Measurements from ENCODE around the gene PSMC3.

PSMC3 gene

DNA sequence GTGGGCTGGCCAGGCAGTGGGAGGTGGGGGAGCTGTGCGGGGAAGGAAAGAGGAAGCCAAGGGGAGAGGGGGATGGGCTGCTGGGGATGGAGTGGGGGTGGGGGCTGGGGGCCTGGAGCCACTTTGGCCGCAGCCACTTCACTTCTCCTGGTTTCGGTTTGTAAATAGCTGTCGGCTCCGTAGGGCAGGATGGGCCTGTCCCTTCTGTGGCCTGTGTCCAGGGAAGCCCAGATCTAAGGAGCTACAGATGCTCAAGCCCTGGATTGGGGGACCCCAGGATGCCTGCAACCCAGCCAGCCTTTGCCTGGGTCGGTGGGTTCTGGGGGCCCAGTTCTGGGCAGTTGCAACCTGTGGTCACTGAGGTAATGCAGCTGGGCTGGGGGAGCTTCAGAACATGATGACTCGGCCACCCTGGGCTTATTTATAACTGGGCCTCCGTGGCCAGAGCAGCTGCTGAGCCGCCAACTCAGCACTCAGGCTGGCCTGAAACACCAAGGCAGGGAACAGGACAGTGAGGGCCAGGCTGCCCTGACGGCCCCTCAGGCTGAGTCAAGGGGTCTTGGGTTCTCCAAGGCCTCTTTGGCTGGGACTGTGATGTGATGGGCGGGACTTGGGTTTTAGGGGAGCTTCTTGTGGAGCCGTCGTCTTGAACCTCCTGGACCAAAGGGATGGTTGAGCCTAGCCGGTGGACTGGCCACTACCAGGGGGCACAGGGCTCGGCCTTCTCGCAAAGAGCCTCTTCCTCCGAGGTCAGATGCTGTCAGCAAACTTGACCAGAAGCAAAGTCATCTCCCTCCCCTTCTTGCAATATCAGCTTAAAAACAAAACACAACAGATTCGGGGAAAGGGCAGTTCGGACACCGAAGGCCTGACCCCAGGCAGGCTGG, 32.8 kb downstream of the PSMC3 start:
- no peak for DNase-seq

DNA sequence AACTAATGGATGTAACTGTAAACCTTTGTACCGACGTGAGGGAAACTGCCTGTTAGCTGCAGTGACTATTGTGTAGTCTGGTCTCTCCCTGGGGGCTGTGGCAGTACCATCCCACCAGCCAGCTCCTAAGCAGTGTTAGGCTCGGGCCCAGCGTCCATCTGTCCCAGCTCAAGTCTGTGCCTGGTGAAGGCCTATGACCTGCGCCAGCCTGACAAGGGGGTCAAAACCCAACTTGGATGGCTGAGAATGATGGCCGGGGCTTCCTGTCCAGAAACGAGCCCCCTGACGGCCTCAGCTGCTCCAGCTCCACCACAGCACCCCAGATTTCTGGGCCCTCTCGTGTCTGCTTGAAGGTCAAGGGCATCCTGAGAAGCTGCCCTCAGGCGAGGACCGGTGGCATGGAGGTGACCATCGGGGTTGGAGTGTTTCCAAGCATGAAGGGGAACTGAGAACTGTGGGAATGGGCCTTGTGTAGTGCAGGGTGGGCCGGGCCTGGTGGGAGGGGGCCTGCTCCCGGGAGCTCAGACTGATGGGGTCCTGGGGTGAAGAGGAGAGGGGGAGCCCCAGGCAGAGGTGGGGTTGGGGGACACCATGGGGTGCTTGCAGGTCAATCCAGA, 33.6 kb downstream of the PSMC3 start:
- no peak for DNase-seq

DNA sequence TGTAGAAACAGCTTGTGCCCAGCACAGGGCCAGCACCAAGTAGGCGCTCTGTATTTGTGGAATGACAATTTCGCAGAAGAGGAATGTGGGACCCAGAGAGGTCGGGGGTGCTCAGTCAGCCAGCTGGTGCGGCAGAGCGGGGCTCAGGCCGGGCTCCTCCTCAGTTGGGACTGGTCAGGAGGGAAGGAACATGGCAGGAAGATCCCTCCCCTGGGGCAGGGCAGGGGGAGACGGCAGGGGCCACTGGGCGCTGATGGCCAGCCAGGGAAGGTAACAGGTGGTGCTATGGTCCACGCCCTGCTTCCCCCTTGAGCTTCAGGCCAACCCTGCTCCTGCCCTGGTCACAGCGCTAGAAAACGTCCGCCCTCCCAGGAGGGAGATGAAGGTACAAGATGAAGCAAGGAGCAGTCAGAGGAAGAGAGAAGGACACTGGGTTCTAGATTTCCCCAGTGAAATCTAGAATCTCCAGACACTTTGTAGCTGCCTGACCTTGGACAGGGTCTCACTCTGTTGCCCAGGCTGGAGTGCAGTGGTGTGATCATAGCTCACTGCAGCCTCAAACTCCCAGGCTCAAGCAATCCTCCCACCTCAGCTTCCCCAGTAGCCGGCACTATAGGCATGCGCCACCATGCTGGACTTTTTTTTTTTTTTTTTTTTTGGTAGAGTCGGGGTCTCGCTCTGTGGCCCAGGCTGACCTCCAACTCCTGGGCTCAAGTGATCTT, 34.4 kb downstream of the PSMC3 start:
- no peak for DNase-seq

DNA sequence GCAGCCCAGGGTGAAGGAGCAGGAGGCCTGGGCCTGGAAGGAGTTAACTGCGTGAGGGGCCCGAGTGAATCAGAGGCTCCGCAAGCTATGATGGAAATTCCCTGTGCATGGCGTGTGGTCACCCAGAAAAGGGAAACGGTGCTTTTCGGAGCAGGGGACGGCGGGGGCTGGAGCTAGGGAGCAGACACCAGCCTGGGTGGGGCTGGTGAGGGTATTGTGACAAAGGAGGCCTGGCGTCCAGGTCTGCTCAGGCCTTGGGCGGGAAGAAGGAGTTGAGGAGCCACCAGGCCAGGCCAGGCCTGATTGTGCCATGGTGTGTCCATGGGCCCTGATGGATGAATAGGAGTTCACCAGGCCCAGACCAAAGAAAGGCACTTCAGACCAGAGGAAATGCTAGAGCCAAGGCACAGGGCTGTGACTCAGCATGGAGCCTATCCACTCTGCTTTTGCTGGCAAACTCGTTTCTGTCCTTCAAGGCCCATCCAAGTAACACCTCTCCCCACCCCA, 35.1 kb downstream of the PSMC3 start:
- DNase-seq, result no peak

DNA sequence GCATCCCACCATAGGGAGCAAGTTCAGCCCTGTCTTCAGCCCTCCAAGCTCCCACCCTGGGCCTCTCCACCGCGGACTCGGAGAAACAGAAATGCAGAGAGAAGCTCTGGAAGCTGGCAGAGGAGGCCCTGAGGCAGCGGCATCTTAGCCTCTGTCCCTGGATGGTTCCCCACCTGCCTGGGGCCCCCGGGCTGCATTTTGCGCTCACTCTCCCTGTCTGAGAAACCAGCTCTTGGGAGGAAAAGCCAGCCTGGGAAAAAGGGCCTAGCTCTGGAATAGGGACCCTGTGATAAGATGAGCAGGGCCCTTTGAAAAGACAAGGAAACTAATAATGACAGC, 35.8 kb downstream of the PSMC3 start:
- DNase-seq, result no peak

DNA sequence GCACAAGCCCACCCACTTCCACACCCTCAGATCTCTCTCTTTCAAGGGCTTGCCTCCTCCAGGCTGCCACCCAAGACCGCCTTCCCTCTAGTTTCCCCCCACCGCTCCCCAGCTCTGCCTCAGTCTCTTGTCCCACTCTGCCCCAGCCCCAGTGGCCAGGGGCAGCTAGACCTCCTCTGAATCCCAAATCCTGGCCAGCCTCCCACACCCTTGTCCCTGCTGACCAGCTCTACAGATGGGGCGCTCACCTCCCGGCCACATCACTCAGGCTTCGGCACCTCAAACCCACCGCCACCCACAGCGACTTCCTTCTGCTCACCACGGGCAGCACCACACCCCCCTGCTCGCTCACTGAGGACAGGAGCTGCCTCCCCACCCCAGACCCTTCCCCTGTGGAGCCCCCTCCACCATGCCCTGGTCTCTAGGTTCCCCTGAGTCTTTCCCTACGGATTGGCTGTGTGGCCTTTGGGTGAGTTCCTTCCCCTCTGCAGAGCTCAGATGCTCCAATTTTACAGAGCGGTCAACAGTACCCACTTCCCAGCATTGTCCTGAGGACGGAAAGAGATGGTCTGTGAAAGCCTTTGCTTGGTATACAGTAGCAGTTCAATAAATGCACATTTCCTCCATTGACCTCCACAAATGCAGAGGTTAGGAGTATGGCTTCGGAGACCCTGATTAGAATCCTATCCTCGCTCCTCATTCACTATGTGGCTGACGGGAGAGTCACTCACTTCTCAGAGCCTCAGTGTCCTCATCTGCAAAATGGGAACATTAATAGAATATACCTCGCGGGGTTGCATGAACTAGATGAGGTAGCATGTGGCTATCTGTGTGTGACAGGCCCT, 36.4 kb downstream of the PSMC3 start:
- no peak for DNase-seq

DNA sequence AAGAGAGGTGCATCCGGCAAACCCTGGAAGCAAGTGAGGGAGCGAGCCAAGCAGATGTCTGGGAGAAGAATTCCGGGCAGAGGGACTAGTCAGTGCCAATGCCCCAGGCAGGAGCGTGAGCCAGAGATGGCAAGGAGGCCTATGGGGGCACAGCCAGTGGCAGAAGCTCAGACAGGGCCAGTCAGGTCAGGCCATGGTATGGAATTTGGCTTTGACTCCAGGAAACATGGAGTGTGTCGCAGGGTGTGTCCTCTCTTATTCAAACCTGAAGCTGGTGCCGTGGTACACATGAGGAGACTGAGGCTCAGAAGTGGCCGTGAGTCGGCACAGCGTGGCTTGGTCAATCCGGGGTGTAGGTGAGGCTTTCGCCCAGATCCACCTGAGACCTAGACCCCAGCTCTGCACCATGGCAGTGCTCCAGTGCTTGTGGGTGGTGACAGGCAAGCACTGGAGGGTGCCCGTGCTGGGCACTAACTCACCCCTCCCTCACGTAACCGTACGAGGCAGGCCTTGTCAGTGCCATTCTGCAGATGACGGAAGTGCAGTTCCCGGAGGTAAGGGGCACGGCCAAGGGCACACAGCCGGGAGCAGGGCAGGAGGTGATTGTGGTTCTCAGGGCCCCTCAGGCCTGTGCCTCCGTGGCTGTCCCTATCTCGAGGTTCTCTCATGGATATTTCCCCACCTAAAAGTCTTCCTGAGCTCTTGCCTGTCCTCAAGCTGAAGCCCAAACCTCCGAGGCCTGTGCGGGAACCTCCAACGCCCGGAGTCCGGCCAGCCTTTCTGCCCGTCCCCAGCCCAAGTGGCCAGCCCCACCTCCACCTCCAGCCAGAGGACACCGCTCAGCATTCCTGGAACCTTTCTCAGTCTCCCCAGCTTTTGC, 37.3 kb downstream of the PSMC3 start:
- no peak for DNase-seq

DNA sequence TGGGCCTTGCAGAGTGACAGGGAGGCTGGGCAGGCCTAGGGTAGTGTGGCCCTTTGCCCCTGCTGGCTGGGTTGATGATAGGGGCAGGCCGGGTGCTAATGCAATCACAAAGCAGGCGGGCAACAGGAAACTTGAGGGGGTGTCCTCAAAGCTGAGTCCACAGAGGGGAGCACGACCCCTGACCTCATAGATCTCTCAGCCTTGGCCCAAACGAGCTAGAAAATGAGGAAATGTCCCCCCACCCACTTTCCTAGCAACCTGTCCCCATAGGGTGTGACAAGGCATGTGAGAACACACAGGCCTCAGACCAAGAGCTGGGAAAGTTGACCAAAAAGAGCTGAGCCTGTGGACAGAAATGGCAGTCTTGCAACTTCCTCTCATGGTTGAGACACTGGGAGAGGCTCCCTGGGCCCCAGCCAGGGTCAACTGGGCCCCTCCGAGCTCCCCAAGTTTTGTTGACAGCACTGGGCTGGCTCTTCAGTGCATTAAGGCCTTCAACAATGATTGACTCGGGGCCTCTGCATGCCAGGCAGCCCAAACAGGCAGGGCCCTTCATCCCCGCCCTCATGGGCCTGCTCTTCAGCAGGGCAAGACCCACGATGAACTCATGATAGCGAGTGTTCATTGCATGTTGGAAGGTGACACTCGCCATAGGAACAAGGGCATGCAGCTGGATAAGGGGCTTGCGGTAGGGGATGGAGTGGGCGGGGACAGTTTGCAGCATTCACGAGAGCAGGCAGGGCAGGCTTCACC, 38.1 kb downstream of the PSMC3 start:
- no peak for DNase-seq

DNA sequence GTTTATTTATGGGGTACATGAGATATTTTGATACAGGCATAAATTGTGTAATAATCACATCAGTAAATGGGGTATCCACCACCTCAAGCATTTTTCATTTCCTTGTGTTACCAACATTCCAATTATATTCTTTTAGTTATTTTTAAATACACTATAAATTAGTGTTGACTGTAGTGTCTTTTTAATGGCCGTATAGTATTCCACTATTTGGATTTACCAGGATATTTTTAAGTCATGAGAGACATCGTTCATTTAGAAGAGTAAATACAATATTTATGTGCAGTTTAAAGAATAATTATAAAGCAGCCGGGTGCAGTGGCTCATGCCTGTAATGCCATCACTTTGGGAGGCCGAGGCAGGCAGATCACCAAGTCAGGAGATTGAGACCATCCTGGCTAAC, 41.7 kb downstream of the PSMC3 start:
- no peak for DNase-seq

DNA sequence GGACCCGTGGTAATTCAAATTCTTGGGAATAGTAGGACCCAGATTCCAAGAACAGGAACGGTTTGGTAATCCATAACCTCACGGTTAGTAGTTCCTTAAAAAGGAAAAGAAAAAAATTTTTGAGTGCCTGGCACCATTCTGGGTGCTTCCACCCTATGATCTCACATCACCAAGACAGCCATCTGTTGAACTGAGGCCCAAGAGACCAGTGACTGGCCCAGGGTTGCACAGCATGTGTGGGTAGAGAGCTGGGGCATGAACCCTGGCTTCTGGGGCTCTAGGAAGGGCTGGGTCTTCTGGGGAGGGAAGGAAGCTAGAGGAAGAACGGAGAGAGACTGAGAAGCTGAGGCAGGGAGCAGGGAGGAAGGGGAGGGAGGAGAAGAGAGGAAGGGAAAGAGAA, 43.2 kb downstream of the PSMC3 start:
- DNase-seq, result no peak

DNA sequence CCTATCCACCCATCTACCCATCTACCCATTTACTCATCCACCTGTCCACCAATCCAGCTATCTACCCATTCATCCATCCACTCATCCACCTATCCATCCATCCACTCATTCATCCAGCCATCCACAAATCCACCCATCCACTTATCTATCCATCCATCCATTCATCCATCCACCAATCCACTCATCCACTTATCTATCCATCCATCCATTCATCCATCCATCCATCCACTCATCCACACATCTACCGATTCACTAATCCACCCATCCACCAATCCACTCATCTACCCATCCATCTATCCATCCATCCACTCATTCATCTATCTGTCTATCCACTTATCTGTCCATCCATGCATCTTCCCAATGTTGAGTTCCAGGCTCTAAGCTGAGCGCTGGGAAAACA, 46.2 kb downstream of the PSMC3 start:
- DNase-seq, result no peak

DNA sequence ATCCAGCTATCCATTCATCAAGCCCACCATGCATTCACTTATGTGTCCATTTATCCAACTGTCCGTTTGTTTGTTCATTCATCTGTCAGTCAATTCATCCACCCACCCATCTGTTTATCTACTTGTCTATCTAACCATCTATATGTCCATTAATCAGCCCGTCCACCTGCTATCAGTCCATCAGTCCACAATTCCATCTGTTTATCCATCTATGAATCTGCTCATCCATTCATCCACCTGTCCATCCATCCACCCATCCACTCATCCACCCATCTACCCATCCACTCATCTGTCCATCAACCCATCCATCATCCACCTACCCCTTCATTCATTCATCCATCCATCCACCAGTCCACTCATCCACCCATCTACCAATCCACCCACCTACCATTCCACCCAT, 46.9 kb downstream of the PSMC3 start:
- no peak for DNase-seq

DNA sequence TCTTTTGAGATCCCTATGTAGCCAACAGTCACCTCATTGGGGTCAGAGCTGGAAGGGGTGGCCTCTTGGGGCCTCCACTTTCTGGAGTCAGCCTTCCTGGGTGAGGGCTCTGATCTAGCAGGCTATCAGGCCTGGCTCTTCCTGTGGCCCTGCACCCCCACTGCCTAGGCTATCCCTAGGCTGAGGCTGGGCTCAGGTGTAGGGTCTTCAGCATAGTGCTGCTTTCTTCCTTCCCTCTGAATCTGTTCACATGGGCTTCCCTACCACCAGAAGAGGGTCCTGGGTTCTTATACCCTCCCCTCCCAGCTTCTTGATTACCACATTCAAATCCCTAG, 47.4 kb downstream of the PSMC3 start:
- DNase-seq, result no peak

DNA sequence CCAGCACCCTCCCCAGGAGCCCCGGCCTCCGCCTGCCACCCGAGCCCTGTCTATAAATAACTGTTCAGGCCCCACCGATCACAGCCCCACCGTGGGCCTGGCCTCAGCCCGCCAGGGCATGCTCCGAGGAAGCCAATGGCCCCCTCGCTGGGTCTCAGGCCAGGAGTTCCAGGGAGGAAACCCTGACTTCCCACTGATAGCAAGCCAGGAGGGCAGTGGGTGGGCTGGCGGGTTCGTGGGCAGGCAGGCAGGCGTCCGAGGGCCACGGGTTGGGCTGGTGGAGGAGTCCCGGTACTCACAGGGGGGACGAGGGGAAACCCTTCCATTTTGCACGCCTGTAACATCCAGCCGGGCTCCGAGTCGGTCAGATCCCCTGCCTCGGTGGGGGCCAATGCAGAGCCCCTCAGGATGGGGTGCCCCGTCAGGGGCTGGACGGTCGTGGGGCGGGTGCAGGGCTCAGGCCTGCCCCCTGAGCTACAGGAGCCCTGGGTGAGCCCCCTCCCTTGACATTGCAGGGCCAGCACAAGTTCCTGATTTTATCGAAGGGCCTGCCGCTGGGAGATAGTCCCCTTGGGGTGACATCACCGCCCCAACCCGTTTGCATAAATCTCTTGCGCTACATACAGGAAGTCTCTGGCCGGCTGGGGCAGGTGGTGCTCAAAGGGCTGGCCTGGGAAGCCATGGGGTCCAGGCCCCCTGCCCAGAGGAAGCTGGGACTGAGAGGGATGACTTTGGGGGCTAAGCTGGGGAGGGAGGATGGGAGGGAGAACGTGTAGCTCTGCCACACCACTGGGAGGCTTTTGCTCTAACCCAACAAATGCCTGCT, 48.0 kb downstream of the PSMC3 start, which contains the start of gene SPI1:
TSS of gene SPI1 (minus strand) at position 538 of the 826 bp plus-strand sequence. CDS start at position 344, 194 bp downstream.
- no peak for DNase-seq

DNA sequence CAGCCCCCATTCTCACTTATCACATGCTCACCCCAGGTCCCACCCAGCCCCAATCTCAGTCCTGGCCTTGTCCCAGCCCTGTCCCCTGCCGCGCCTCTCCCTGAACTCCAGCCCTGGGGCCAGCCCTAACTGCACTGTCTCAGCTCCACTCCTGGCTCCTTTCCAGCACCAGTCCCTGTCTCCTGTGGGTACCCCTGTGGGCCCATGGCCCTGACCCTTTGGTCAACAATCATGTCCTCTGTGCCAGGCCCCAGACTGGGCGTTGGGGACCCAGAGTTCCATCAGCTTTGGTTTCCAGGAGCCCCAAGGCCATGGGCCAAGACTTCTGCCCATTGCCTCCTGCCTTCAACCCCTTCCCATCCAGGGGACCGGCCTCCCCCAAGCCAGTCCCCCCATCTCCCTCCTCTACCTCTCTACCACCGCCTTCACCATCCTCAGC, 48.6 kb downstream of the PSMC3 start:
- no peak for DNase-seq

DNA sequence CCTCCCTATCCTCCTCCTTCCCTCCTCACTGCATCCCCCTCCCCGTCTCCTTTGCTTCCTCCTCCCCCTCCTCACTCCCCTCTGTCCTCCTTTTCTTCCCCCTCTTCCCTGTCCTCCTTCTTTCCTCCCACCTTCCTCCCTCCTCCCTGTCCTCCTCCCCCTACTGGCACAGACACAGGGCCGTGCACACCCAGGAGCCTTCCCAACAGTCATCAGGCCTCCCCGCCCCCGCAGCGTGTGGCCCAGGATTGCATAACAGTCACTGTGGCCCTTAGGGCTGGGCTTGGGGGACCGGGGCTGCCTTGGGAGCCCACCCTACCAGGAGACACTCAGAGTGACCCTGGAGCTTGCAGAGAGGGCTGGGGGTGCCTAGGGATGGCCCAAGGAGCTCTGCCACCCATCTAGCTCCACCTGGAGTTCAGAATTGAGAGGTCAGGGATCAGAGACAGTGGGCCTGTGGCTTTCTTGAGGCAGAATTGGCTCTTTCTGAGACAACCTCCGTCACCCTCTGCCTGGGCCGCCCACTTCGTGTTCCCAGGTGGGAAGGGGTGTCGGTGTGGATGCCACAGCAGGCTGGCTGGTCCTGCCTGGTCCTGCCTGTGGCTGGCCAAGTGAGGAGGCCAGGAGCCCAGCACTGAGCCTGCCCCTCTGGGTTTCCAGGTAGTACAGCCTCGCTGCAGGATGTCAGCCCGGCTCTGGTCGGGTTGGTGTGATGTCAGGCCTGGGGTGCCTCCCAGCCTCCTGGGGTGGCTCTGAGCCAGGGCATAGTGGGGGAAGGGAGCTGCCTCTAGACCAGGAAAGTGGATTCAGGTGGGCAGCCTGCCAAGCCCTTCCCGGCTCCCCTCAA, 49.5 kb downstream of the PSMC3 start:
- DNase-seq, result no peak

DNA sequence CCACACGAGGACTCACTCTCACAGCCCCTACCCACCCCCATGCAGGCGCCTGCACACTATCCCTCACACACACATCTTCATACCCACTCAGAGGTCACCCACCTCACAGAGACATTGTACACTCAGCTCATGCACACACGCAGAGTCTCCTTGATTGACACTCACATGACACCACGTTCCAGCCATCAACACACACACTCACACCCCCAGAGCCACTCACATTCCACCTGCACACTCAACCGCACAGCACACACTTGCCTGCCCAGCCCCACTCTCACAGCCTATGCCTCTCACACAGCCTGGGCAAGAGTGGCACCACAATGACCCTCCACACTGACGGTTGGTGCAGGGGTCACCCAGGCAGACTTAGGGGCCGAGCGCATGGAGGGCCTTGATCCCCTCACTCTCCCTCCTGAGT, 50.1 kb downstream of the PSMC3 start:
- DNase-seq, result no peak

DNA sequence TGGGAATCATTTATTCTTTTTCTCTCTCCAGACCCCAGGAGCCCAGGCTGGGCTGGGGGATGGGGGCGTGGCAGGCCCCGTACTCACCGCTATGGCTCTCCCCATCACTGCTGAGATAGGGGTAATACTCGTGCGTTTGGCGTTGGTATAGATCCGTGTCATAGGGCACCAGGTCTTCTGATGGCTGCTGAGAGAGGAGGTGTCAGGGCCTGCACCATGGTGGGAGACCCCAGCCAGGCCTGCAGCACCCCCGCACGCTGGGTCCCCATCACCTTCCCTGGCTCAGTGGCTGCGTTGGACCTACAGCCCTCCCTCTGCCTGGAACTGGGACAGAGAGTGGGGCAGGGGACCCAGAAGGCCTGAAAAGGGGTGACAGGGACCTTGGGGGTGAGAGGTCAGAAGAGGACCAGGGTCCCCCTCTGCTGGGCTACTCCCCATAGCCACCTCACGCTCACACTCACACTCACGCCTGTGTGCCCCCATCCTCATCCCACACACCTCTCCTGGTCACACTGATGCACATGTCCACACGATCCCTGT, 50.6 kb downstream of the PSMC3 start:
- no peak for DNase-seq

DNA sequence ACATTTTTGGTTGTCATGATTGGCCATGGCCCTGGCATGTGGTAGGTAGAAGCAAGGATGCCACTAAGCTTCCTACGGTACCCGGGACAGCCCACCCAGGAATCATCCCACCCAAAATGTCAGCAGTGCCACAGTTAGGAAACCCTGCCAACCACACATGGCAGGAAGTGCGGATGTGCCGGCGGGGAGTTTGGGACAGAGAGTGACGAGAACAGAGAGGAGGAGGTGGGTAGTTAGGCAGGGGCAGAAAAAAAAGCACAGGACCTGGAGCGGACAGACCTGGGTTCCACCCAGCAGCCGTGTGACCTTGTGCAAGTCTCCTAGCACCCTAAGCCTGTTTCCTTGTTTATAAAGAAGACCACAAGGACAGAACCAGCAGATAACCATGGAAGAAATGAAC, 51.2 kb downstream of the PSMC3 start:
- DNase-seq, result no peak
